HG02763 (cell line): ENCODE measurements around the gene POLD3.
"Not testable (repeated sequence)": the region's sequence is repeated elsewhere in the genome, so short reads cannot be mapped to it uniquely, and the experiment has no call there.

Experiments used
- ATAC-seq: cut with Tn5 transposase; IDR thresholded peaks from one replicate; pipeline ENCODE4 v1.9.1; 2021; ENCODE audit warnings: mild to moderate bottlenecking, moderate library complexity; ENCODE audit not compliant: unreplicated experiment

The POLD3 gene

DNA sequence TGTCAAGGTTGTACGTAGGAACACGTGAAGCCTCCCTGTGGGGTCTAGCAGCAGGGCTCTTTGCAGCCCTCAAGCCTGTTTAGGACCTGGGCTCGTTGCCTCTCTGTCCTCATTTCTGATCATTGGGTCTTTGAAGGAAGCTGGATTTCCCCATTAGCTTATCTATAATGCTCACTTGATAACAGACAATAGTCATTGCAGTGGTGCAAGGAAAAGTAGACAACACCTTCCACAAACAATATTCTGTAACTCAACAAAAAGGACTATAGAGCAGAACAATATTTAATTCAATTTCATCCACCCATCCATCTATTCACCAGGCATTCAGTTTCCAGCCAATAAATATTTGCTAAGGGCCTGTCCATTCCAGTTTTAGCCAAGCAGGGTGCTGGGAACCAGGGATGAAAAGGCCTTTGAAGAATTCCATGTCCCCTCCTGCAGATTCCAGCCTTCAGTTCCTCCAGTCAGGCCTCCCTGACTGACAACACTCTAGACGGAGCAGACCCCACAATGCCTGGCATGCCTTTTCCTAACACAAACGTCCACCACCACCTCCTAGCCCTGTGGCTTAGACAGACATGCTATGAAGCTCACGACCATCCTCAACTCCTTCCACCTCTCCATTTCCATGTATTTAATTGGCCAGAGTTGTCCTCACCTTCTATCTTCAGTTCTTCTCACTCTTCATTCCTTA, 12.7 kb upstream of the POLD3 start:
- ATAC-seq = no peak

DNA sequence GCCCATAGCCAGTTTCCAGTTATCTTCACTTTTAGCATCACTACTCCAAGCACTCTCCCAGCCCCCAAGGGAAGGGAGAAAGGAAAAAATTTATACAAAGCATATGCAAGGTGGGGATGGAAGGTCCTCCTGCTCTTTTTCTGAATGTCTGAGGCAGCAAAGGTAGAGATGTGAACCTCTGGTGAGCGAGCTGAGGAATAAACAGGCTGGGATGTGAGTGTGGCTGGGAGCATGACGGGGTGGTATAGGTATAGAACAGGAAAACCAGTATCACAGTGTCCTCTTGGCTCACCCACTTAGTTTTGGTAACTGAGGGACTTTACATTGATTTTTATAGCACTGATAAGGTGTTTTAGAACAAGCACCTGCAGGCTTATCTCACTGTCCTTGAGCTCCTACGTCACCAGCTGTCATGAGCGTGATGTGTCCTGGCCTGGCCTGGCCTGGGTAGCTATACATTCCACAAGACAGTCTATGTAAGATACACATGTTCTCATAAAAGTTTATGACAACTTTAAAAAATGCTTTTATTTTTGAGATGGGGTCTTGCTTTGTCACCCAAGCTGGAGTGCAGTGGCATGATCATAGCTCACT, 10.3 kb upstream of the POLD3 start:
- ATAC-seq = no peak

GRCh38 chr11:74583024-74583624, 9.3 kb upstream of the POLD3 start:
- ATAC-seq = no peak

DNA sequence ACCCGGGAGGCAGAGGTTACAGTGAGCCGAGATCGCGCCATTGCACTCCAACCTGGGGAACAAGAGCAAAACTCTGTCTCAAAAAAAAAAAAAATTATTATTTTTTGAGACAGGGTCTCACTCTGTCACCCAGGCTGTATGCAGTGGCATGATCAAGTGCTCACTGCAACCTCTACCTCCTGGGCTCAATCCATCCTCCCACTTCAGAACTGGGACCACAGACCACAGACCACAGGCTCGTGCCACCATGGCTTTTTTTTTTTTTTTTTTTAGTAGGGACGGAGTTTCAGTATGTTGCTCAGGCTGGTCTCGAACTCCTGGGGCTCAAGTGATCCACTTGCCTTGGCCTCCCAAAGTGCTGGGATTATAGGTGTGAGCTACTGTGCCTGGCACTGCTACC, 1.9 kb upstream of the POLD3 start:
- ATAC-seq = not testable (repeated sequence)

DNA sequence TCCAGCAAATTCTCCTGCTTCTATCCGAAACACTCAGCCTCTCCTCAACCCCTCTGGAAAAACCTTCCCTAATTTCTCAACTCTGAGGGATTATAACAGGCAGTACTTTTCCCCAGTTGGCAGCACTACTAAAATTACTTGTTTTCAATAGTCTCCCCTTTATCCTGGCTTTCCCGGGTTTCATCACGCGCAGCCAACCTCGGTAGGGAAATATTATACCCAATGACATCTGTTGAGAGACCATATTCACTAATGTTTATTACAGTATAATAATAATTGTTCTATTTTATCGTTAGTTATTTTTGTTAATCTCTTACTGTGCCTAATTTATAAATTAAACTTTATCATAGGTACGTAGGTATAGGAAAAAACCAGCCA, 330 bp upstream of the POLD3 start:
- ATAC-seq = no peak

- ATAC-seq = no peak
These were observed 1.1 kb downstream of the POLD3 start for GRCh38 chr11:74593463-74593862.

DNA sequence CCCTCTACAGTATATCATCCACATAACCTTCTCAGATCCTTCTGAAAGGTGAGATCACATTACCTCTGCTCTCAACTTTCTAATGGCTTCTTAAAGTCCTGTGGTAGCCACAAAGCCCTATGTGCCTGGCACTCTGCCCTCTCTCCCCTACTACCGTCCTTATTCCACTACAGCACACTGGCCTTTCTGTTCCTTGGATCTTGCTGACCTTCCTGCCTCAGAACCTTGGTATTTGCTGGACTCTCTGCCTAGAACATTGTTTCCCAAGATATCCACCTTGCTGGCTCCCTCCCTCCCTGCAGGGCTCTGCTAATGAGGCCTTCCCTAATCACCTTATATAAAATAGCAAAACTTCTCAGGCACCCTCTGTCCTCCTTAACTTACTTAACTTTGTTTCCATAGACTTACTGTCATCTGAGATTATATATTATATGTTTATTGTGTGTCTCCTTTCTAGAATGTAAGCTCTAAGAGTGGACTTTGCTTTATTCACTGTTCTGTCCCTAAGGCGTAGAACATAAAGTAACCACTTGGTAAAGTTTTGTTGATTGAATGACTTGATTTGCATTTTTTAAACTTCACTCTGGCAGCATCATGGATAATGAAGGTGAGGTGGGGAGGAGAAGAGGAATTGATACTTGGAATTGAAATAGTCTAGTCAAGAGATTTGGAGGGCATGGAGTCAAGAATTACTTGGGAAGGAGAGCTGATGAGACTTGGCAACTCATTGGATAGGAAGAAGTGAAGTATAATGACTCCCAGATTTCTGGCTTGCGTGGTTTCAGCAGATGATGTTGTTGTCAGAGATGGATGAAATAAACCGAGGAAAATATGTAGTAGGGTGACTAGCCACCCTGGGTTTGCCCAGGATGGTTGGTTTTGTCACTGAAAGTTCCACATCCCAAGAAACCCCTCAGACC, 10.5 kb downstream of the POLD3 start:
- no peak for ATAC-seq

- ATAC-seq = no peak
These were observed 11.5 kb downstream of the POLD3 start for GRCh38 chr11:74603845-74604244.

DNA sequence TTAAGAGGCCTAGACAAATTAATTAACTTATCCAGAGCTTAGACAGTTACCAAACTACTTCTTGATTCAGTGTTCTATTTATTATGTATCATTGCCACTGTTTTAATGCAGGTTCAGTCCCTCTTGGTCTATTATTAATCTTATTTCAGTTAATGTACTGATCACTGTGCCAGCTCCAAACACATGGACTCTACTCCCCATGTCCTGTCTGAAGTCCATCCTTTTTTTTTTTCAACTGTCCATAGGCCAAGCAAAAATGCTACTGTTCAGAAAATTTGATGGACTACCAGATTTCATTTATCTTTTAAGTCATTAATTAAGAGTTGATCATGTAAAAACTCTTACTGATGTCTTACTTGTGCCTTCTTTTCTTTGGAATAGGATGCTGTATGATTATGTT, 11.9 kb downstream of the POLD3 start:
- ATAC-seq = no peak

DNA sequence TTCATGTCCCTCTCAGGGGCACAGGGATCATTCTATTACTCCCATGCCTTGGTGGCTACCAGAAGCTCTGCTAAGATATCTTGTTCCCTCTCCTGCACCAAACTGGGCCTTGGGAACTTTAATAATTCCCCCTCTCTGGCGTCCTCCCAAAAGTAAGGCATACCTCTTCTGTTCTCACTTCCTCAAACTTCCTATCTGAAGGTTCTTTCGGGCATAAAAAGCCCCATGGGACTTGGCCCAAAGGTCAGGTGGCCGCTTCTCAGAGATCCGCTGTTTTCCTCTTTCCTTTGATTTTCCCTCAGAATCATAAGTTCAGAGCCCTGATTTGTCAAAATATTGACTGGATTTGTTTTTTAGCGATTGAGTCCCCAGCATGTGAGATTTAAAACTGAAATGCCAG, 13.0 kb downstream of the POLD3 start:
- no peak for ATAC-seq

GRCh38 chr11:74608431-74608830, 16.0 kb downstream of the POLD3 start:
- no peak for ATAC-seq

GRCh38 chr11:74611369-74611861, 19.0 kb downstream of the POLD3 start:
- ATAC-seq = no peak

DNA sequence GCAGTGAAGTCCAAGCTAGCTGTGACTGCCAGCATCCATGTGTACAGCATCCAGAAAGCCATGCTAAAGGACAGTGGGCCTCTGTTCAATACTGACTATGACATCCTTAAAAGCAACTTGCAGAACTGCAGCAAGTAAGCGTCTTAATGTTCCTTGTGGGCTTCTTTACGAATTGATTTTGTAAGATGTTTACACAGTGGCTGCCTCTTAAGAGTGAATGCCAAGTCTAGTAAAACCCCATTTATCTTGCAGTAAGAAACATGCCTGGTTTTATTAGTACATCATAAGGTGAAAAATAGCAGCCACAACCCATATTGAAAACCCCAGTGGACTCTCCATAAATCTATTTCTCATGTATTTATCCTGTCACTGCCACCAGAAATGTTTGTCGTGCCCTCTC, 20.5 kb downstream of the POLD3 start:
- ATAC-seq = no peak

DNA sequence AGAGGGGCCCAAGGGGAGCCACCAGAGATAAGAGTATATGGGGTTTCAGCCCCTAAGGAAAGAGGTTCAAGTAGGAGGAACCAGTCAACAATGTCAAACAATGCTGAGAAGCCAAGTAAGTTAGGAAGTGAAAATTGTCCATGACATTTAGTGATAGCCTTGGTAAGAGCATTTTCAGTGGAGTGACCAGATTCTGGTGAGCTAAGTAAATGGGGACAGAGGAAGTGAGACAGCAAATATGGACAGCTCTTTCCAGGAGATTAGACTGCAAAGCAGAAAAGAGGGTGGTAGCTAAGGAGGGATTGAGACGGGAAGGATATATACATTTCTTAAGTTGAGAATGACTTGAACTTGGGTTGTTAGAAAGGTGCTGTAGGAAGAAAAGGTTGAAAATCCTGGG, 22.9 kb downstream of the POLD3 start:
- ATAC-seq = no peak

GRCh38 chr11:74615988-74616387, 23.6 kb downstream of the POLD3 start:
- no peak for ATAC-seq

GRCh38 chr11:74620531-74620930, 28.1 kb downstream of the POLD3 start:
- ATAC-seq = no peak

- ATAC-seq = no peak
These were observed 33.7 kb downstream of the POLD3 start for GRCh38 chr11:74626130-74626529.

- ATAC-seq = no peak
These were observed 34.2 kb downstream of the POLD3 start for GRCh38 chr11:74626604-74627003.

DNA sequence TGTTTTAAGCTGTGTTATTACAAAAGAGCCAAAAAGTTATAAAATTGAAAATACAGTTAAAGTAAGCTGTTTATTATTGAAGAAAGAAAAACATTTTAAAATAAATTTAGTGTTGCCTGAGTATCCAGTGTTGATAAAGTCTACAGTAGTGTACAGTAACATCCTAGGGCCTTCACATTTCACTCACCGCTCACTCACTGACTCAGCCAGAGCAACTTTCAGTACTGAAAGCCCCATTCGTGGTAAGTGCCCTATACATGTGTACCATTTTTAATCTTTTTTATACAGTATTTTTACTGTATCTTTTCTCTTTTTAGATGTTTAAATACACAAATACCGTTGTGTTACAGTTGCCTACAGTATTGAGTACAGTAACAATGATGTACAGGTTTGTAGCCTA, 35.0 kb downstream of the POLD3 start:
- no peak for ATAC-seq

- ATAC-seq = no peak
These were observed 37.7 kb downstream of the POLD3 start for GRCh38 chr11:74630043-74630442.
